WTC11 (cell line): ENCODE results near the gene DGKA. TPM values are rescaled to one million over a fixed set of nuclear protein-coding genes. Genes with fewer than 3 reads are reported as not detected.

ENCODE experiments used
- ATAC-seq: fragments of 200-7000 bp; cut with Tn5 transposase; 2 replicates; pipeline ENCODE4 v1.10.0; 2021; ENCODE audit warnings: mild to moderate bottlenecking, moderate library complexity
- CTCF ChIA-PET: fragments of 300-600 bp; sonication (Branson Sonifier 250); formaldehyde crosslinking; loops from one replicate; lab custom pipeline; 2021; ENCODE audit warnings: antibody characterized with exemption; lab: Charles Lee
- POLR2A ChIA-PET: fragments of 350-600 bp; sonication (Branson Sonifier 250); formaldehyde crosslinking; loops from one replicate; lab custom pipeline; 2021; ENCODE audit warnings: antibody characterized with exemption; lab: Charles Lee
- DNase-seq: peaks from one replicate; pipeline ENCODE4 v3.0.0; 2021; ENCODE audit warnings: low spot score
- H3K27ac Mint-ChIP-seq: 2 replicates; pipeline ENCODE4 v1.8.0; 2021; ENCODE audit warnings: mixed read lengths
- H3K27me3 Mint-ChIP-seq: 2 replicates; pipeline ENCODE4 v1.8.0; 2021; ENCODE audit warnings: low read depth, mild to moderate bottlenecking, moderate library complexity, mixed read lengths
- H3K36me3 Mint-ChIP-seq: 2 replicates; pipeline ENCODE4 v1.8.0; 2021; ENCODE audit warnings: mixed read lengths
- H3K4me1 Mint-ChIP-seq: 2 replicates; pipeline ENCODE4 v1.8.0; 2022; ENCODE audit warnings: mixed read lengths
- H3K4me3 Mint-ChIP-seq: 2 replicates; pipeline ENCODE4 v1.8.0; 2021; ENCODE audit warnings: mild to moderate bottlenecking, moderate library complexity, mixed read lengths
- H3K9me3 Mint-ChIP-seq: 2 replicates; pipeline ENCODE4 v1.8.0; 2021; ENCODE audit warnings: mixed read lengths
- CREM ChIP-seq: sonication (generic); formaldehyde crosslinking; IDR thresholded peaks from 2 replicates; pipeline ENCODE4 v1.8.1; 2022; ENCODE audit warnings: mild to moderate bottlenecking, missing genetic modification reagents, moderate library complexity
- E2F5 ChIP-seq: sonication (generic); formaldehyde crosslinking; IDR thresholded peaks from 2 replicates; pipeline ENCODE4 v1.8.1; 2022; ENCODE audit warnings: mild to moderate bottlenecking, moderate library complexity, missing genetic modification reagents
- ETV6 ChIP-seq: sonication (generic); formaldehyde crosslinking; IDR thresholded peaks from 2 replicates; pipeline ENCODE4 v1.8.1; 2022; ENCODE audit warnings: mild to moderate bottlenecking, missing genetic modification reagents
- FOXP1 ChIP-seq: sonication (generic); formaldehyde crosslinking; IDR thresholded peaks from 2 replicates; pipeline ENCODE4 v1.8.0; 2022; ENCODE audit warnings: missing genetic modification reagents, mild to moderate bottlenecking, moderate library complexity, borderline replicate concordance
- GTF2I ChIP-seq: fragments of 250-450 bp; sonication (Bioruptor Pico); conservative IDR thresholded peaks from 2 replicates; pipeline ENCODE4 v1.4.0; 2021; ENCODE audit warnings: mild to moderate bottlenecking
- IRF1 ChIP-seq: sonication (generic); formaldehyde crosslinking; IDR thresholded peaks from 2 replicates; pipeline ENCODE4 v1.8.0; 2023; ENCODE audit warnings: missing genetic modification reagents
- JUN ChIP-seq: sonication (generic); formaldehyde crosslinking; IDR thresholded peaks from 2 replicates; pipeline ENCODE4 v1.8.0; 2023; ENCODE audit warnings: mild to moderate bottlenecking, missing genetic modification reagents
- MYBL2 ChIP-seq: sonication (generic); formaldehyde crosslinking; IDR thresholded peaks from 2 replicates; pipeline ENCODE4 v1.8.1; 2023; ENCODE audit warnings: mild to moderate bottlenecking, moderate library complexity, missing genetic modification reagents
- OVOL2 ChIP-seq: fragments of 250-450 bp; sonication (Bioruptor Pico); IDR thresholded peaks from 2 replicates; pipeline ENCODE4 v1.9.0; 2021; ENCODE audit warnings: mild to moderate bottlenecking, borderline replicate concordance
- PREB ChIP-seq: sonication (generic); formaldehyde crosslinking; IDR thresholded peaks from 2 replicates; pipeline ENCODE4 v1.8.1; 2022; ENCODE audit warnings: mild to moderate bottlenecking, missing genetic modification reagents, moderate library complexity, borderline replicate concordance
- SMAD3 ChIP-seq: sonication (generic); formaldehyde crosslinking; IDR thresholded peaks from 2 replicates; pipeline ENCODE4 v1.8.0; 2022; ENCODE audit warnings: missing genetic modification reagents, mild to moderate bottlenecking, borderline replicate concordance
- SP1 ChIP-seq: sonication (generic); formaldehyde crosslinking; conservative IDR thresholded peaks from 2 replicates; pipeline ENCODE4 v1.8.1; 2022; ENCODE audit warnings: missing genetic modification reagents
- USF1 ChIP-seq: sonication (generic); formaldehyde crosslinking; IDR thresholded peaks from 2 replicates; pipeline ENCODE4 v1.8.0; 2022; ENCODE audit warnings: mild to moderate bottlenecking, missing genetic modification reagents
- USF2 ChIP-seq: sonication (generic); formaldehyde crosslinking; IDR thresholded peaks from 2 replicates; pipeline ENCODE4 v1.8.1; 2023; ENCODE audit warnings: mild to moderate bottlenecking, missing genetic modification reagents, moderate library complexity
- ZMAT4 ChIP-seq: fragments of 250-450 bp; sonication (Bioruptor Pico); IDR thresholded peaks from 2 replicates; pipeline ENCODE4 v1.9.0; 2021; ENCODE audit warnings: mild to moderate bottlenecking
- ZNF232 ChIP-seq: sonication (generic); formaldehyde crosslinking; IDR thresholded peaks from 2 replicates; pipeline ENCODE4 v1.8.0; 2022; ENCODE audit warnings: mild to moderate bottlenecking, missing genetic modification reagents
- ZNF423 ChIP-seq: fragments of 250-450 bp; sonication (Bioruptor Pico); IDR thresholded peaks from 2 replicates; pipeline ENCODE4 v2.1.2; 2022; ENCODE audit warnings: mild to moderate bottlenecking, moderate library complexity
- ZNF532 ChIP-seq: fragments of 250-450 bp; sonication (Bioruptor Pico); IDR thresholded peaks from 2 replicates; pipeline ENCODE4 v1.9.0; 2021; ENCODE audit warnings: mild to moderate bottlenecking, borderline replicate concordance
- total RNA-seq: library from RNA; stranded (reverse); gene quantifications from 3 replicates; pipeline ENCODE4 v1.2.3, GENCODE V29; 2021

DGKA gene
- total RNA-seq, 1 experiment from 2014 or later = 25.5 TPM

GRCh38 chr12:55972456-55972855, 41.5 kb downstream of the DGKA start (continued):
- no peak for TF ChIP-seq PREB
- TF ChIP-seq FOXP1 (CRISPR knock-in tag) = no peak
- TF ChIP-seq SMAD3 (CRISPR knock-in tag) = no peak
- no peak for TF ChIP-seq GTF2I
- TF ChIP-seq JUN (CRISPR knock-in tag) = no peak
- TF ChIP-seq, all 79 proteins: peak for 0

GRCh38 chr12:55972911-55973598, 42.1 kb downstream of the DGKA start:
- TF ChIP-seq ETV6 (CRISPR knock-in tag) (peak; percentile 6; the same call in 1 of the 2 replicates), OVOL2 (CRISPR knock-in tag) (no peak)
- TF ChIP-seq, all 79 proteins: peak for 1
- no peak for ATAC-seq
- H3K36me3 Mint-ChIP-seq = peaks cover 34% of the 10 kb centered on the region

GRCh38 chr12:55973599-55974307, 42.8 kb downstream of the DGKA start, which contains the start of gene RAB5B:
Gene RAB5B, plus strand, starts transcription at chr12:55974078. Its CDS starts 12,883 bp downstream, at chr12:55986961.
- Mint-ChIP-seq H3K27ac (no peak within 1 kb of the TSS), H3K4me1 (no peaks in the 10 kb centered on the region; the same call in 1 of the 2 replicates), H3K9me3 (no peaks in the 10 kb centered on the region), H3K27me3 (no peaks in the 10 kb centered on the region), H3K4me3 (no peak within 1 kb of the TSS), H3K36me3 (peaks cover 37% of the 10 kb centered on the region)
- POLR2A ChIA-PET = interaction anchor here (0.6 to 2.1 kb wide), 29 partner anchors 8 to 1481 kb away, joined by 3 to 22 read pairs (median 5); partner anchors contain the start of genes CD63, DNAJC14, ERBB3 and IKZF4
- CTCF ChIA-PET = interaction anchor here (0.7 to 2.5 kb wide), 35 partner anchors 12 to 663 kb away, joined by 3 to 32 read pairs (median 4); partner anchors contain the start of genes CD63, DNAJC14, ERBB3 and IKZF4
- peak; percentile 99 for DNase-seq
- ATAC-seq = peak; percentile 91
- TF ChIP-seq E2F5 (peak; percentile 14; the same call in 1 of the 2 replicates), SP1 (CRISPR knock-in tag) (peak; percentile 96), FOXP1 (CRISPR knock-in tag) (peak; percentile 56; the same call in 1 of the 2 replicates), ZNF532 (CRISPR knock-in tag) (no peak), ZNF232 (CRISPR knock-in tag) (no peak), ZNF423 (CRISPR knock-in tag) (no peak), IRF1 (CRISPR knock-in tag) (peak; percentile 25; the same call in 1 of the 2 replicates), USF2 (peak; percentile 61), SMAD3 (CRISPR knock-in tag) (peak; percentile 58; the same call in 1 of the 2 replicates), ZMAT4 (no peak), MYBL2 (CRISPR knock-in tag) (no peak), USF1 (CRISPR knock-in tag) (peak; percentile 48; the same call in 1 of the 2 replicates), CREM (CRISPR knock-in tag) (peak; percentile 76; the same call in 1 of the 2 replicates)

More at GRCh38 chr12:55972911-55973598, 42.1 kb downstream of the DGKA start:
- CTCF ChIA-PET = interaction anchor here (0.6 to 2.5 kb wide), 28 partner anchors 12 to 317 kb away, joined by 3 to 32 read pairs (median 5); partner anchors contain the start of genes CD63, DNAJC14, ORMDL2 and PA2G4
- Mint-ChIP-seq H3K27ac (no peak overlapping the region), H3K27me3 (no peaks in the 10 kb centered on the region), H3K4me3 (no peak overlapping the region), H3K9me3 (no peaks in the 10 kb centered on the region), H3K4me1 (peaks cover 2% of the 10 kb centered on the region)
- POLR2A ChIA-PET = interaction anchor here (0.6 to 2.1 kb wide), 21 partner anchors 8 to 263 kb away, joined by 3 to 22 read pairs (median 5); partner anchors contain the start of genes CD63, DNAJC14, IKZF4 and MYL6
- DNase-seq = no peak
